IMR-90 (cell line): Measurements from ENCODE around the gene OTUD4. TPM values are rescaled to one million over a fixed set of nuclear protein-coding genes. Genes with fewer than 3 reads are reported as not detected.

Source experiments
- ATAC-seq: fragments of 200-7000 bp; cut with Tn5 transposase; 2 replicates; pipeline ENCODE4 v1.9.1; 2020; ENCODE audit warnings: low read depth, mild to moderate bottlenecking, moderate library complexity
- BruUV-seq: library from RNA; stranded (reverse); fragments of 400-500 nt; replicated peaks from 2 replicates; lab custom pipeline; 2021; lab: Mats Ljungman, UMichigan
- CTCF ChIA-PET: fragments of 300-600 bp; formaldehyde crosslinking; extraction: SDS; loops from one replicate; lab custom pipeline; 2021; ENCODE audit warnings: antibody characterized with exemption; lab: Yijun Ruan, JAX
- POLR2A ChIA-PET: fragments of 300-600 bp; sonication (Branson Sonifier 250); formaldehyde crosslinking; loops from one replicate; lab custom pipeline; 2022; ENCODE audit warnings: antibody characterized with exemption; ENCODE audit not compliant: unreplicated experiment; lab: Charles Lee
- DNase-seq: peaks from one replicate; pipeline ENCODE4 v3.0.0; 2013
- H2AFZ ChIP-seq: replicated peaks from 2 replicates; pipeline ENCODE3; 2013; ENCODE audit warnings: low read length, mild to moderate bottlenecking; ENCODE audit not compliant: poor library complexity
- H2AK5ac ChIP-seq: 2 replicates; pipeline ENCODE4 v1.6.1; 2013; ENCODE audit warnings: low read depth, low read length, inconsistent platforms
- H2AK9ac ChIP-seq: replicated peaks from 2 replicates; pipeline ENCODE3; 2013; ENCODE audit warnings: mild to moderate bottlenecking, low read depth, low read length, moderate library complexity; ENCODE audit not compliant: poor library complexity
- H2BK120ac ChIP-seq: 2 replicates; pipeline ENCODE4 v1.6.1; 2013; ENCODE audit warnings: low read depth, low read length, inconsistent platforms
- H2BK15ac ChIP-seq: 3 replicates; pipeline ENCODE4 v1.6.1; 2013; ENCODE audit warnings: low read depth, low read length, inconsistent platforms
- H2BK20ac ChIP-seq: 2 replicates; pipeline ENCODE4 v1.6.1; 2013; ENCODE audit warnings: low read depth, mild to moderate bottlenecking, inconsistent platforms, low read length, moderate library complexity
- H2BK5ac ChIP-seq: 2 replicates; pipeline ENCODE4 v1.6.1; 2013; ENCODE audit warnings: mild to moderate bottlenecking, low read depth, low read length, inconsistent platforms; ENCODE audit not compliant: poor library complexity, severe bottlenecking
- H3K14ac ChIP-seq: replicated peaks from 2 replicates; pipeline ENCODE4 v1.6.1; 2013; ENCODE audit warnings: low read depth, low read length, inconsistent platforms
- H3K18ac ChIP-seq: 2 replicates; pipeline ENCODE4 v1.6.1; 2013; ENCODE audit warnings: low read depth, low read length, control low read depth
- H3K23ac ChIP-seq: 2 replicates; pipeline ENCODE4 v1.6.1; 2013; ENCODE audit warnings: low read depth, low read length, inconsistent platforms
- H3K27ac ChIP-seq: 2 replicates; pipeline ENCODE4 v1.5.1; 2013; ENCODE audit warnings: mild to moderate bottlenecking, control low read depth, low read length; ENCODE audit not compliant: insufficient read depth
- H3K27me3 ChIP-seq: 2 replicates; pipeline ENCODE4 v1.6.1; 2013; ENCODE audit warnings: low read length; ENCODE audit not compliant: control insufficient read depth, insufficient read depth
- H3K36me3 ChIP-seq: 2 replicates; pipeline ENCODE4 v1.6.1; 2013; ENCODE audit warnings: low read length, mixed read lengths; ENCODE audit not compliant: control insufficient read depth, insufficient read depth
- H3K4ac ChIP-seq: 2 replicates; pipeline ENCODE4 v1.6.1; 2013; ENCODE audit warnings: low read depth, low read length, inconsistent platforms
- H3K4me1 ChIP-seq: 2 replicates; pipeline ENCODE4 v1.6.1; 2013; ENCODE audit warnings: low read length, mixed read lengths; ENCODE audit not compliant: control insufficient read depth, insufficient read depth
- H3K4me2 ChIP-seq: 2 replicates; pipeline ENCODE4 v1.6.1; 2013; ENCODE audit warnings: low read depth, mild to moderate bottlenecking, control low read depth, low read length, moderate library complexity
- H3K4me3 ChIP-seq: 2 replicates; pipeline ENCODE4 v1.5.1; 2013; ENCODE audit warnings: low read depth, mild to moderate bottlenecking, control low read depth, low read length, moderate library complexity; ENCODE audit not compliant: insufficient read depth
- H3K56ac ChIP-seq: 2 replicates; pipeline ENCODE4 v1.6.1; 2013; ENCODE audit warnings: low read length, inconsistent platforms; ENCODE audit not compliant: insufficient read depth; ENCODE audit errors: extremely low read depth
- H3K79me1 ChIP-seq, 2 experiments: 2 replicates each; pipeline ENCODE4 v1.6.1; 2013; ENCODE audit warnings: low read length in 2 of 2, inconsistent platforms in 1 of 2, low read depth in 1 of 2
- H3K9ac ChIP-seq: 2 replicates; pipeline ENCODE4 v1.6.1; 2013; ENCODE audit warnings: low read depth, low read length, control low read depth
- H3K9me1 ChIP-seq: 2 replicates; pipeline ENCODE4 v1.6.1; 2013; ENCODE audit warnings: low read length, inconsistent platforms; ENCODE audit not compliant: insufficient read depth
- H3K9me3 ChIP-seq: 2 replicates; pipeline ENCODE4 v1.6.1; 2013; ENCODE audit warnings: low read length; ENCODE audit not compliant: control insufficient read depth, insufficient read depth
- H4K20me1 ChIP-seq: 2 replicates; pipeline ENCODE4 v1.6.1; 2013; ENCODE audit warnings: low read length, inconsistent platforms; ENCODE audit not compliant: insufficient read depth
- H4K5ac ChIP-seq: 2 replicates; pipeline ENCODE4 v1.6.1; 2013; ENCODE audit warnings: mild to moderate bottlenecking, low read depth, low read length, control low read depth
- H4K8ac ChIP-seq, 2 experiments: 2 replicates each; pipeline ENCODE4 v1.6.1; 2013; ENCODE audit warnings: low read depth in 2 of 2, low read length in 2 of 2, control low read depth in 1 of 2, inconsistent platforms in 1 of 2
- H4K91ac ChIP-seq: 2 replicates; pipeline ENCODE4 v1.6.1; 2013; ENCODE audit warnings: low read depth, low read length, inconsistent platforms; ENCODE audit not compliant: insufficient read depth
- BHLHE40 ChIP-seq: fragments of 150-350 bp; IDR thresholded peaks from 2 replicates; pipeline ENCODE4 v1.6.1; 2016; ENCODE audit warnings: mild to moderate bottlenecking, low read depth, low read length
- CEBPB ChIP-seq: IDR thresholded peaks from 2 replicates; pipeline ENCODE4 v1.6.1; 2012; ENCODE audit warnings: low read depth, low read length, improper control_type of control experiment
- CHD1 ChIP-seq: IDR thresholded peaks from 2 replicates; pipeline ENCODE4 v1.6.1; 2012; ENCODE audit warnings: low read depth, low read length, improper control_type of control experiment
- ELK1 ChIP-seq: fragments of 150-350 bp; IDR thresholded peaks from 2 replicates; pipeline ENCODE4 v1.6.1; 2016; ENCODE audit warnings: low read depth, mild to moderate bottlenecking, low read length, moderate library complexity, borderline replicate concordance
- FOS ChIP-seq: fragments of 150-350 bp; IDR thresholded peaks from 2 replicates; pipeline ENCODE4 v1.6.1; 2016; ENCODE audit warnings: low read depth, low read length
- MAFK ChIP-seq: IDR thresholded peaks from 2 replicates; pipeline ENCODE4 v1.6.1; 2012; ENCODE audit warnings: low read depth, low read length, improper control_type of control experiment
- MAZ ChIP-seq: IDR thresholded peaks from 2 replicates; pipeline ENCODE4 v1.6.1; 2012; ENCODE audit warnings: low read depth, mild to moderate bottlenecking, low read length, improper control_type of control experiment, moderate library complexity, borderline replicate concordance
- NFE2L2 ChIP-seq: fragments of 150-350 bp; IDR thresholded peaks from 2 replicates; pipeline ENCODE4 v1.6.1; 2016; ENCODE audit warnings: low read depth, mild to moderate bottlenecking, low read length
- RAD21 ChIP-seq: IDR thresholded peaks from 2 replicates; pipeline ENCODE4 v1.6.1; 2012; ENCODE audit warnings: low read length, improper control_type of control experiment
- RCOR1 ChIP-seq: IDR thresholded peaks from 2 replicates; pipeline ENCODE4 v1.6.1; 2012; ENCODE audit warnings: mild to moderate bottlenecking, low read length, improper control_type of control experiment; ENCODE audit not compliant: insufficient replicate concordance
- RFX5 ChIP-seq: IDR thresholded peaks from 2 replicates; pipeline ENCODE4 v1.8.0; 2012; ENCODE audit warnings: low read depth, mild to moderate bottlenecking, low read length, moderate library complexity
- SMC3 ChIP-seq: fragments of 150-350 bp; IDR thresholded peaks from 2 replicates; pipeline ENCODE4 v1.6.1; 2016; ENCODE audit warnings: low read depth, mild to moderate bottlenecking, antibody characterized with exemption, low read length, moderate library complexity
- WGBS, 2 experiments: methylation state at CpG; one replicate each; pipeline versions ENCODE4 v1.1.5 to v1.1.7; 2013; ENCODE audit warnings: missing lambda C conversion rate in 2 of 2; ENCODE audit not compliant: insufficient read length in 1 of 2; ENCODE audit errors: extremely low coverage in 2 of 2; 5-methylcytosine and 5-hydroxymethylcytosine counted together
- dilution Hi-C: fragments of 300-500 bp; cut with HindIII; formaldehyde crosslinking; loops from one replicate; pipeline ENCODE4 v1.14.3; 2018; ENCODE audit warnings: low sequenced_read_pairs; ENCODE audit not compliant: unreplicated experiment
- in situ Hi-C: fragments of 300-500 bp; cut with MboI; formaldehyde crosslinking; loops from 3 replicates; pipeline ENCODE4 v1.14.3; 2019; ENCODE audit warnings: low sequenced_read_pairs, inconsistent platforms, mixed read lengths
- intact Hi-C: fragments of 100-400 bp; cut with micrococcal nuclease; formaldehyde crosslinking; loops from 2 replicates; pipeline ENCODE4 v1.10.0; 2022
- polyA plus RNA-seq, 3 experiments: library from polyadenylated mRNA; depleted of rRNA; stranded (reverse); fragments of >200 nt; gene quantifications; 2 replicates each; pipeline ENCODE4 v1.2.3, GENCODE V29; 2012; ENCODE audit warnings: low replicate concordance in 1 of 3
- total RNA-seq: library from RNA; depleted of rRNA; stranded (reverse); fragments of >200 nt; gene quantifications from 2 replicates; pipeline ENCODE4 v1.2.3, GENCODE V29; 2012
- TF ChIP-seq, protein P1 (sequence below): fragments of 150-350 bp; IDR thresholded peaks from 2 replicates; pipeline ENCODE4 v1.6.1; 2017; ENCODE audit warnings: mild to moderate bottlenecking, antibody characterized with exemption, low read length, low read depth

The OTUD4 gene
- total and polyA plus RNA-seq, 2 of the 4 experiments (the other 2 are of a cell fraction): 11.0 to 12.4 TPM

DNA sequence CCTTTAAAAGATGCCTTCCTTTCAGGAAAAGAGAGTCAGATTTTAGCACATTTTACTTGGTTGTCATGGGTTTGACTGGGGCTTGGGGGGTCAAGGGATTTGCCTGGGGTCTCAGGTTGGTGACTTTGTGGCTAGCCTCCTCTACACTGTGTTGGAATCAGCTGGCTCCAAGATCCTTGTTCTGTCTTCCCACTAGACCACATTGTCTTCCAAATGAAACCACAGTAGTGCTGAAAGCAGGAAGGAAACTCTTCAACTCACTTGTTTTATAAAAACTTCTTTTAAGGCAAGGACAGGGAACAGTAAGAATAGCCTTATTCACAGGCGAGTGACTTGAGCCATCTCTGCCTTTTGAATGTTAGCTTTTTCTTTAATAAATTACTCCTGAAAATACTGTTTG is 37.0 kb upstream of the OTUD4 start:
- BruUV-seq: no TSS peak
- in situ Hi-C loops: loop anchor here (25.0 kb wide), 1 partner anchor 395 kb away; the partner anchor contains the start of gene MMAA

More for the DNA sequence above, 37.0 kb upstream of the OTUD4 start:
- H3K27ac ChIP-seq: no peak overlapping the region
- POLR2A ChIA-PET: no interaction called here
- H3K36me3 ChIP-seq: no peaks in the 10 kb centered on the region
- CTCF ChIA-PET: interaction anchor here (1.3 to 2.5 kb wide), 6 partner anchors 12 to 400 kb away, joined by 3 to 18 read pairs (median 7); no protein-coding TSS in a partner anchor
- H3K4me1 ChIP-seq: no peaks in the 10 kb centered on the region
- H4K20me1 ChIP-seq: no peaks in the 10 kb centered on the region
- no peak overlapping the region for H4K91ac ChIP-seq
- H2BK120ac ChIP-seq: no peak overlapping the region
- H3K27me3 ChIP-seq: peaks cover 3% of the 10 kb centered on the region; the same call in 1 of the 2 replicates
- ATAC-seq (no peak), DNase-seq (no peak)
- H4K8ac ChIP-seq: no peak overlapping the region
- no peak overlapping the region for H3K18ac ChIP-seq
- dilution Hi-C loops (no loop called here), intact Hi-C loops (loop anchor here (5.0 to 10.0 kb wide), 3 partner anchors 517 to 1043 kb away; no protein-coding TSS in a partner anchor)
- no peak overlapping the region for H2BK20ac ChIP-seq
- H3K79me1 ChIP-seq: no peaks in the 10 kb centered on the region
- no peak overlapping the region for H2AK9ac ChIP-seq
- H2AFZ ChIP-seq: no peak overlapping the region
- H2AK5ac ChIP-seq: no peak overlapping the region
- no peak overlapping the region for H3K23ac ChIP-seq
- no peaks in the 10 kb centered on the region for H3K9me1 ChIP-seq
- no peak overlapping the region for H3K9ac ChIP-seq
- no peak overlapping the region for H3K14ac ChIP-seq
- H2BK5ac ChIP-seq: no peak overlapping the region
- H3K4ac ChIP-seq: no peak overlapping the region
- no peaks in the 10 kb centered on the region for H3K9me3 ChIP-seq
- TF ChIP-seq BHLHE40 (no peak), RAD21 (no peak), NFE2L2 (no peak), RCOR1 (no peak), SMC3 (no peak), MAFK (no peak), RFX5 (no peak), ELK1 (no peak), CEBPB (no peak), MAZ (no peak), CHD1 (no peak), FOS (no peak)
- TF ChIP-seq, protein P1, sequence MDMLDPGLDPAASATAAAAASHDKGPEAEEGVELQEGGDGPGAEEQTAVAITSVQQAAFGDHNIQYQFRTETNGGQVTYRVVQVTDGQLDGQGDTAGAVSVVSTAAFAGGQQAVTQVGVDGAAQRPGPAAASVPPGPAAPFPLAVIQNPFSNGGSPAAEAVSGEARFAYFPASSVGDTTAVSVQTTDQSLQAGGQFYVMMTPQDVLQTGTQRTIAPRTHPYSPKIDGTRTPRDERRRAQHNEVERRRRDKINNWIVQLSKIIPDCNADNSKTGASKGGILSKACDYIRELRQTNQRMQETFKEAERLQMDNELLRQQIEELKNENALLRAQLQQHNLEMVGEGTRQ: no peak
- H4K5ac ChIP-seq: no peak overlapping the region
- H3K4me2 ChIP-seq: no peak overlapping the region
- H2BK15ac ChIP-seq: no peak overlapping the region
- H3K56ac ChIP-seq: no peak overlapping the region
- WGBS, 2 experiments: no CpG with 5 or more reads among the region's 1 CpG
- no peak overlapping the region for H3K4me3 ChIP-seq
